IMR-90 (cell line): ENCODE results near the gene SPATA18. TPM values are rescaled to one million over a fixed set of nuclear protein-coding genes. Genes with fewer than 3 reads are reported as not detected.
A peak's percentile ranks its signal among the peaks of the same experiment; 100 is the strongest.

Experiments
- ATAC-seq: fragments of 200-7000 bp; cut with Tn5 transposase; 2 replicates; pipeline ENCODE4 v1.9.1; 2020; ENCODE audit warnings: low read depth, mild to moderate bottlenecking, moderate library complexity
- BruUV-seq: library from RNA; stranded (reverse); fragments of 400-500 nt; replicated peaks from 2 replicates; lab custom pipeline; 2021; lab: Mats Ljungman, UMichigan
- CTCF ChIA-PET: fragments of 300-600 bp; formaldehyde crosslinking; extraction: SDS; loops from one replicate; lab custom pipeline; 2021; ENCODE audit warnings: antibody characterized with exemption; lab: Yijun Ruan, JAX
- POLR2A ChIA-PET: fragments of 300-600 bp; sonication (Branson Sonifier 250); formaldehyde crosslinking; loops from one replicate; lab custom pipeline; 2022; ENCODE audit warnings: antibody characterized with exemption; ENCODE audit not compliant: unreplicated experiment; lab: Charles Lee
- DNase-seq: peaks from one replicate; pipeline ENCODE4 v3.0.0; 2013
- H2AFZ ChIP-seq: replicated peaks from 2 replicates; pipeline ENCODE3; 2013; ENCODE audit warnings: low read length, mild to moderate bottlenecking; ENCODE audit not compliant: poor library complexity
- H2AK5ac ChIP-seq: 2 replicates; pipeline ENCODE4 v1.6.1; 2013; ENCODE audit warnings: low read depth, low read length, inconsistent platforms
- H2AK9ac ChIP-seq: replicated peaks from 2 replicates; pipeline ENCODE3; 2013; ENCODE audit warnings: mild to moderate bottlenecking, low read depth, low read length, moderate library complexity; ENCODE audit not compliant: poor library complexity
- H2BK120ac ChIP-seq: 2 replicates; pipeline ENCODE4 v1.6.1; 2013; ENCODE audit warnings: low read depth, low read length, inconsistent platforms
- H2BK15ac ChIP-seq: 3 replicates; pipeline ENCODE4 v1.6.1; 2013; ENCODE audit warnings: low read depth, low read length, inconsistent platforms
- H2BK20ac ChIP-seq: 2 replicates; pipeline ENCODE4 v1.6.1; 2013; ENCODE audit warnings: low read depth, mild to moderate bottlenecking, inconsistent platforms, low read length, moderate library complexity
- H2BK5ac ChIP-seq: 2 replicates; pipeline ENCODE4 v1.6.1; 2013; ENCODE audit warnings: mild to moderate bottlenecking, low read depth, low read length, inconsistent platforms; ENCODE audit not compliant: poor library complexity, severe bottlenecking
- H3K14ac ChIP-seq: replicated peaks from 2 replicates; pipeline ENCODE4 v1.6.1; 2013; ENCODE audit warnings: low read depth, low read length, inconsistent platforms
- H3K18ac ChIP-seq: 2 replicates; pipeline ENCODE4 v1.6.1; 2013; ENCODE audit warnings: low read depth, low read length, control low read depth
- H3K23ac ChIP-seq: 2 replicates; pipeline ENCODE4 v1.6.1; 2013; ENCODE audit warnings: low read depth, low read length, inconsistent platforms
- H3K27ac ChIP-seq: 2 replicates; pipeline ENCODE4 v1.5.1; 2013; ENCODE audit warnings: mild to moderate bottlenecking, control low read depth, low read length; ENCODE audit not compliant: insufficient read depth
- H3K27me3 ChIP-seq: 2 replicates; pipeline ENCODE4 v1.6.1; 2013; ENCODE audit warnings: low read length; ENCODE audit not compliant: control insufficient read depth, insufficient read depth
- H3K36me3 ChIP-seq: 2 replicates; pipeline ENCODE4 v1.6.1; 2013; ENCODE audit warnings: low read length, mixed read lengths; ENCODE audit not compliant: control insufficient read depth, insufficient read depth
- H3K4ac ChIP-seq: 2 replicates; pipeline ENCODE4 v1.6.1; 2013; ENCODE audit warnings: low read depth, low read length, inconsistent platforms
- H3K4me1 ChIP-seq: 2 replicates; pipeline ENCODE4 v1.6.1; 2013; ENCODE audit warnings: low read length, mixed read lengths; ENCODE audit not compliant: control insufficient read depth, insufficient read depth
- H3K4me2 ChIP-seq: 2 replicates; pipeline ENCODE4 v1.6.1; 2013; ENCODE audit warnings: low read depth, mild to moderate bottlenecking, control low read depth, low read length, moderate library complexity
- H3K4me3 ChIP-seq: 2 replicates; pipeline ENCODE4 v1.5.1; 2013; ENCODE audit warnings: low read depth, mild to moderate bottlenecking, control low read depth, low read length, moderate library complexity; ENCODE audit not compliant: insufficient read depth
- H3K56ac ChIP-seq: 2 replicates; pipeline ENCODE4 v1.6.1; 2013; ENCODE audit warnings: low read length, inconsistent platforms; ENCODE audit not compliant: insufficient read depth; ENCODE audit errors: extremely low read depth
- H3K79me1 ChIP-seq, 2 experiments: 2 replicates each; pipeline ENCODE4 v1.6.1; 2013; ENCODE audit warnings: low read length in 2 of 2, inconsistent platforms in 1 of 2, low read depth in 1 of 2
- H3K9ac ChIP-seq: 2 replicates; pipeline ENCODE4 v1.6.1; 2013; ENCODE audit warnings: low read depth, low read length, control low read depth
- H3K9me1 ChIP-seq: 2 replicates; pipeline ENCODE4 v1.6.1; 2013; ENCODE audit warnings: low read length, inconsistent platforms; ENCODE audit not compliant: insufficient read depth
- H3K9me3 ChIP-seq: 2 replicates; pipeline ENCODE4 v1.6.1; 2013; ENCODE audit warnings: low read length; ENCODE audit not compliant: control insufficient read depth, insufficient read depth
- H4K20me1 ChIP-seq: 2 replicates; pipeline ENCODE4 v1.6.1; 2013; ENCODE audit warnings: low read length, inconsistent platforms; ENCODE audit not compliant: insufficient read depth
- H4K5ac ChIP-seq: 2 replicates; pipeline ENCODE4 v1.6.1; 2013; ENCODE audit warnings: mild to moderate bottlenecking, low read depth, low read length, control low read depth
- H4K8ac ChIP-seq, 2 experiments: 2 replicates each; pipeline ENCODE4 v1.6.1; 2013; ENCODE audit warnings: low read depth in 2 of 2, low read length in 2 of 2, control low read depth in 1 of 2, inconsistent platforms in 1 of 2
- H4K91ac ChIP-seq: 2 replicates; pipeline ENCODE4 v1.6.1; 2013; ENCODE audit warnings: low read depth, low read length, inconsistent platforms; ENCODE audit not compliant: insufficient read depth
- CEBPB ChIP-seq: IDR thresholded peaks from 2 replicates; pipeline ENCODE4 v1.6.1; 2012; ENCODE audit warnings: low read depth, low read length, improper control_type of control experiment
- CHD1 ChIP-seq: IDR thresholded peaks from 2 replicates; pipeline ENCODE4 v1.6.1; 2012; ENCODE audit warnings: low read depth, low read length, improper control_type of control experiment
- CTCF ChIP-seq: conservative IDR thresholded peaks from 2 replicates; pipeline ENCODE4 v1.5.1; 2012; ENCODE audit warnings: mild to moderate bottlenecking, low read depth, low read length, improper control_type of control experiment
- ELK1 ChIP-seq: fragments of 150-350 bp; IDR thresholded peaks from 2 replicates; pipeline ENCODE4 v1.6.1; 2016; ENCODE audit warnings: low read depth, mild to moderate bottlenecking, low read length, moderate library complexity, borderline replicate concordance
- MAFK ChIP-seq: IDR thresholded peaks from 2 replicates; pipeline ENCODE4 v1.6.1; 2012; ENCODE audit warnings: low read depth, low read length, improper control_type of control experiment
- NFE2L2 ChIP-seq: fragments of 150-350 bp; IDR thresholded peaks from 2 replicates; pipeline ENCODE4 v1.6.1; 2016; ENCODE audit warnings: low read depth, mild to moderate bottlenecking, low read length
- USF2 ChIP-seq: fragments of 150-350 bp; IDR thresholded peaks from 2 replicates; pipeline ENCODE4 v1.6.1; 2017; ENCODE audit warnings: mild to moderate bottlenecking, antibody characterized with exemption, low read length, low read depth
- WGBS, 2 experiments: methylation state at CpG; one replicate each; pipeline versions ENCODE4 v1.1.5 to v1.1.7; 2013; ENCODE audit warnings: missing lambda C conversion rate in 2 of 2; ENCODE audit not compliant: insufficient read length in 1 of 2; ENCODE audit errors: extremely low coverage in 2 of 2; 5-methylcytosine and 5-hydroxymethylcytosine counted together
- dilution Hi-C: fragments of 300-500 bp; cut with HindIII; formaldehyde crosslinking; loops from one replicate; pipeline ENCODE4 v1.14.3; 2018; ENCODE audit warnings: low sequenced_read_pairs; ENCODE audit not compliant: unreplicated experiment
- in situ Hi-C: fragments of 300-500 bp; cut with MboI; formaldehyde crosslinking; loops from 3 replicates; pipeline ENCODE4 v1.14.3; 2019; ENCODE audit warnings: low sequenced_read_pairs, inconsistent platforms, mixed read lengths
- intact Hi-C: fragments of 100-400 bp; cut with micrococcal nuclease; formaldehyde crosslinking; loops from 2 replicates; pipeline ENCODE4 v1.10.0; 2022
- polyA plus RNA-seq, 3 experiments: library from polyadenylated mRNA; depleted of rRNA; stranded (reverse); fragments of >200 nt; gene quantifications; 2 replicates each; pipeline ENCODE4 v1.2.3, GENCODE V29; 2012; ENCODE audit warnings: low replicate concordance in 1 of 3
- total RNA-seq: library from RNA; depleted of rRNA; stranded (reverse); fragments of >200 nt; gene quantifications from 2 replicates; pipeline ENCODE4 v1.2.3, GENCODE V29; 2012

SPATA18 gene
- total and polyA plus RNA-seq, 2 of the 4 experiments (the other 2 are of a cell fraction): 3.0 to 4.7 TPM

- H4K20me1 ChIP-seq: no peaks in the 10 kb centered on the region
- no peak within 1 kb of the TSS for H4K8ac ChIP-seq
- H3K9me3 ChIP-seq: no peaks in the 10 kb centered on the region
- H3K36me3 ChIP-seq: peaks cover 14% of the 10 kb centered on the region
- DNase-seq: no peak
- in situ Hi-C loops (no loop called here), intact Hi-C loops (loop anchor here (10.0 kb wide), 1 partner anchor 65 kb away; no protein-coding TSS in a partner anchor), dilution Hi-C loops (no loop called here)
- peaks cover 2% of the 10 kb centered on the region for H3K4me1 ChIP-seq
- peak; percentile 35; the same call in 1 of the 2 replicates for ATAC-seq
- no peak within 1 kb of the TSS for H3K18ac ChIP-seq
- H2BK5ac ChIP-seq: no peak within 1 kb of the TSS
- H3K4ac ChIP-seq: no peak within 1 kb of the TSS
- no peak within 1 kb of the TSS for H3K23ac ChIP-seq
- TF ChIP-seq CHD1: no peak
- no peak for TF ChIP-seq USF2
- no peak for TF ChIP-seq CTCF
- TF ChIP-seq ELK1: no peak
- TF ChIP-seq NFE2L2: no peak
- no peak for TF ChIP-seq CEBPB
- no peak for TF ChIP-seq MAFK
- no peak within 1 kb of the TSS for H2BK120ac ChIP-seq
- H3K9me1 ChIP-seq: peaks cover 2% of the 10 kb centered on the region; the same call in 1 of the 2 replicates
- H3K27me3 ChIP-seq: no peaks in the 10 kb centered on the region
- H2AFZ ChIP-seq: peak within 1 kb of the TSS; percentile 18
- no peak within 1 kb of the TSS for H3K4me2 ChIP-seq
- no peak within 1 kb of the TSS for H3K4me3 ChIP-seq
- H4K5ac ChIP-seq: no peak within 1 kb of the TSS
- no peak within 1 kb of the TSS for H3K27ac ChIP-seq
- no peak within 1 kb of the TSS for H4K91ac ChIP-seq
- no peak within 1 kb of the TSS for H3K56ac ChIP-seq
- no peak within 1 kb of the TSS for H2BK20ac ChIP-seq
- no peak within 1 kb of the TSS for H2BK15ac ChIP-seq
- POLR2A ChIA-PET: no interaction called here
- no peak within 1 kb of the TSS for H2AK9ac ChIP-seq
- WGBS, 2 experiments: 83% methylated on average over 1 of the region's 6 CpGs; no CpG with 5 or more reads in 1 of the 2 experiments
- no peak within 1 kb of the TSS for H3K14ac ChIP-seq
- peaks cover 0 to 2% of the 10 kb centered on the region in 2 experiments; a peak in 2 of 4 replicates for H3K79me1 ChIP-seq
- CTCF ChIA-PET: interaction anchor here (0.5 kb wide), 1 partner anchor 1631 kb away, joined by 3 read pairs; no protein-coding TSS in a partner anchor
- H2AK5ac ChIP-seq: no peak within 1 kb of the TSS
- BruUV-seq: no TSS peak
- no peak within 1 kb of the TSS for H3K9ac ChIP-seq
Observed at GRCh38 chr4:52019936-52020657, 31.0 kb upstream of the SPATA18 start, which contains the start of gene LRRC66. TSS of gene LRRC66 (minus strand) at chr4:52020363. CDS start at chr4:52017613, 2,750 bp downstream.
